H9 (cell line): ENCODE results near the gene MCRIP2. TPM values are rescaled to one million over a fixed set of nuclear protein-coding genes. Genes with fewer than 3 reads are reported as not detected.

ENCODE experiments used
- DNase-seq: peaks from one replicate; pipeline ENCODE4 v3.0.0-alpha.2; 2017
- H2AFZ ChIP-seq: one replicate; pipeline ENCODE4 v1.6.1; 2013; ENCODE audit warnings: mild to moderate bottlenecking, low read length, control low read depth, moderate library complexity
- H2AK5ac ChIP-seq: 2 replicates; pipeline ENCODE4 v1.6.1; 2013; ENCODE audit warnings: low read length, control low read depth, mixed read lengths; ENCODE audit not compliant: insufficient read length
- H2BK120ac ChIP-seq: one replicate; pipeline ENCODE4 v1.6.1; 2013; ENCODE audit warnings: low read depth, mild to moderate bottlenecking, low read length, control low read depth, inconsistent platforms; ENCODE audit not compliant: poor library complexity, severe bottlenecking
- H2BK12ac ChIP-seq: 2 replicates; pipeline ENCODE4 v1.6.1; 2013; ENCODE audit warnings: low read length, control low read depth, mixed read lengths, low read depth; ENCODE audit not compliant: insufficient read length
- H2BK15ac ChIP-seq: 2 replicates; pipeline ENCODE4 v1.6.1; 2013; ENCODE audit warnings: low read depth, low read length, control low read depth
- H2BK20ac ChIP-seq: one replicate; pipeline ENCODE4 v1.6.1; 2013; ENCODE audit warnings: low read depth, mild to moderate bottlenecking, low read length, control low read depth, inconsistent platforms; ENCODE audit not compliant: poor library complexity, severe bottlenecking
- H2BK5ac ChIP-seq: 2 replicates; pipeline ENCODE4 v1.6.1; 2013; ENCODE audit warnings: low read length, control low read depth, mixed read lengths; ENCODE audit not compliant: insufficient read length
- H3K14ac ChIP-seq: 2 replicates; pipeline ENCODE4 v1.6.1; 2013; ENCODE audit warnings: low read length, control low read depth; ENCODE audit not compliant: insufficient read depth
- H3K18ac ChIP-seq: 2 replicates; pipeline ENCODE4 v1.6.1; 2013; ENCODE audit warnings: low read depth, mild to moderate bottlenecking, mixed read lengths, low read length, control low read depth; ENCODE audit not compliant: insufficient read length
- H3K23ac ChIP-seq: 2 replicates; pipeline ENCODE4 v1.6.1; 2013; ENCODE audit warnings: low read length, control low read depth, mixed read lengths, low read depth; ENCODE audit not compliant: insufficient read length
- H3K23me2 ChIP-seq: 2 replicates; pipeline ENCODE4 v1.6.1; 2013; ENCODE audit warnings: low read depth, mild to moderate bottlenecking, mixed read lengths, low read length, control low read depth; ENCODE audit not compliant: insufficient read length, poor library complexity, severe bottlenecking
- H3K27ac ChIP-seq: 2 replicates; pipeline ENCODE4 v1.5.1; 2013; ENCODE audit warnings: low read length, control low read depth, mixed read lengths, low read depth; ENCODE audit not compliant: insufficient read length
- H3K27me3 ChIP-seq: 2 replicates; pipeline ENCODE4 v1.6.1; 2013; ENCODE audit warnings: low read length, control low read depth, inconsistent platforms; ENCODE audit not compliant: insufficient read depth
- H3K4ac ChIP-seq: 2 replicates; pipeline ENCODE4 v1.6.1; 2013; ENCODE audit warnings: low read depth, mild to moderate bottlenecking, control low read depth, inconsistent platforms, low read length, moderate library complexity
- H3K4me1 ChIP-seq: 2 replicates; pipeline ENCODE4 v1.6.1; 2013; ENCODE audit warnings: low read length, control low read depth, inconsistent platforms; ENCODE audit not compliant: insufficient read depth
- H3K4me2 ChIP-seq: 2 replicates; pipeline ENCODE4 v1.6.1; 2013; ENCODE audit warnings: low read length, control low read depth, mixed read lengths; ENCODE audit not compliant: insufficient read length, insufficient read depth
- H3K56ac ChIP-seq: 2 replicates; pipeline ENCODE4 v1.6.1; 2013; ENCODE audit warnings: low read depth, mild to moderate bottlenecking, mixed read lengths, low read length, control low read depth; ENCODE audit not compliant: insufficient read length
- H3K79me1 ChIP-seq: 2 replicates; pipeline ENCODE4 v1.6.1; 2013; ENCODE audit warnings: low read depth, mild to moderate bottlenecking, moderate library complexity, low read length, control low read depth, inconsistent platforms; ENCODE audit not compliant: insufficient read depth, poor library complexity, severe bottlenecking
- H3K79me2 ChIP-seq: 2 replicates; pipeline ENCODE4 v1.6.1; 2013; ENCODE audit warnings: low read length, control low read depth, inconsistent platforms; ENCODE audit not compliant: insufficient read depth
- H3K9ac ChIP-seq: 2 replicates; pipeline ENCODE4 v1.6.1; 2013; ENCODE audit warnings: low read length, control low read depth, mixed read lengths; ENCODE audit not compliant: insufficient read length; ENCODE audit errors: extremely low read depth
- H3K9me3 ChIP-seq: one replicate; pipeline ENCODE4 v1.6.1; 2013; ENCODE audit warnings: low read depth, low read length, inconsistent platforms; ENCODE audit not compliant: control insufficient read depth
- H3T11ph ChIP-seq: one replicate; pipeline ENCODE4 v1.6.1; 2013; ENCODE audit warnings: mild to moderate bottlenecking, low read length, control low read depth, inconsistent platforms
- H4K20me1 ChIP-seq: one replicate; pipeline ENCODE4 v1.6.1; 2013; ENCODE audit not compliant: control insufficient read depth, insufficient read length, insufficient read depth
- H4K5ac ChIP-seq: 2 replicates; pipeline ENCODE4 v1.6.1; 2013; ENCODE audit warnings: low read depth, mild to moderate bottlenecking, mixed read lengths, low read length, control low read depth; ENCODE audit not compliant: insufficient read length
- H4K8ac ChIP-seq: replicated peaks from 2 replicates; pipeline ENCODE4 v1.6.1; 2013; ENCODE audit warnings: low read length, control low read depth, mixed read lengths, low read depth; ENCODE audit not compliant: insufficient read length
- H4K91ac ChIP-seq: 2 replicates; pipeline ENCODE4 v1.6.1; 2013; ENCODE audit warnings: low read depth, mild to moderate bottlenecking, moderate library complexity, mixed read lengths, low read length, control low read depth; ENCODE audit not compliant: insufficient read length
- H3K27ac Mint-ChIP-seq, 3 experiments: 2 replicates in 2 of 3; 3 replicates in 1 of 3; pipeline ENCODE4 v1.8.0; 2020 to 2021; ENCODE audit warnings: mixed read lengths in 3 of 3, mild to moderate bottlenecking in 1 of 3, moderate library complexity in 1 of 3
- H3K27me3 Mint-ChIP-seq: 2 replicates; pipeline ENCODE4 v1.8.0; 2021; ENCODE audit warnings: low read depth, mild to moderate bottlenecking, moderate library complexity, mixed read lengths
- H3K36me3 Mint-ChIP-seq, 3 experiments: 2 replicates in 2 of 3; 3 replicates in 1 of 3; pipeline ENCODE4 v1.8.0; 2020 to 2021; ENCODE audit warnings: low read depth in 3 of 3, mixed read lengths in 3 of 3; ENCODE audit not compliant: insufficient read depth in 1 of 3
- H3K4me1 Mint-ChIP-seq, 2 experiments: 2 replicates each; pipeline ENCODE4 v1.8.0; 2020; ENCODE audit warnings: mixed read lengths in 2 of 2
- H3K4me3 Mint-ChIP-seq, 2 experiments: 2 replicates in 1 of 2; 3 replicates in 1 of 2; pipeline ENCODE4 v1.8.0; 2020 to 2021; ENCODE audit warnings: mild to moderate bottlenecking in 2 of 2, mixed read lengths in 2 of 2, moderate library complexity in 1 of 2
- H3K9me3 Mint-ChIP-seq, 2 experiments: 2 replicates in 1 of 2; 3 replicates in 1 of 2; pipeline ENCODE4 v1.8.0; 2020; ENCODE audit warnings: mild to moderate bottlenecking in 2 of 2, mixed read lengths in 2 of 2, moderate library complexity in 1 of 2
- CTCF ChIP-seq: fragments of 200-600 bp; sonication (generic); conservative IDR thresholded peaks from 3 replicates; pipeline ENCODE4 v1.8.0; 2021; ENCODE audit warnings: antibody characterized with exemption, mild to moderate bottlenecking
- whole genome bisulfite sequencing: extraction: QIAGEN DNeasy Blood & Tissue Kit; methylation state at CpG from one replicate; pipeline ENCODE4 v1.1.7; 2013; ENCODE audit warnings: missing lambda C conversion rate, low lambda C conversion rate, mixed read lengths; ENCODE audit not compliant: insufficient read length; ENCODE audit errors: extremely low coverage; 5-methylcytosine and 5-hydroxymethylcytosine counted together
- total RNA-seq: library from RNA; stranded (reverse); gene quantifications from 2 replicates; pipeline ENCODE4 v1.2.1, GENCODE V29; 2021

Gene MCRIP2
- total RNA-seq, 1 experiment from 2014 or later = 52.5 TPM

- Histone ChIP-seq H3K18ac (no peak overlapping the region), H2AK5ac (no peak overlapping the region), H4K20me1 (no peaks in the 10 kb centered on the region), H3K79me1 (no peaks in the 10 kb centered on the region), H3K56ac (no peak overlapping the region), H3K9ac (no peak overlapping the region), H2BK20ac (no peak overlapping the region), H3K79me2 (no peaks in the 10 kb centered on the region), H3K4me2 (no peak overlapping the region), H2AFZ (no peak overlapping the region), H4K8ac (no peak overlapping the region), H2BK120ac (no peak overlapping the region), H3K23me2 (peaks cover 7% of the 10 kb centered on the region), H2BK15ac (no peak overlapping the region), H3K4ac (no peak overlapping the region), H2BK5ac (no peak overlapping the region), H3K27ac (no peak overlapping the region), H2BK12ac (no peak overlapping the region), H3K27me3 (no peaks in the 10 kb centered on the region), H3K23ac (no peak overlapping the region), H3T11ph (no peak overlapping the region), H3K4me1 (no peaks in the 10 kb centered on the region; the same call in 1 of the 2 replicates), H3K14ac (no peak overlapping the region; the same call in 1 of the 2 replicates), H3K9me3 (no peaks in the 10 kb centered on the region), H4K5ac (no peak overlapping the region), H4K91ac (no peak overlapping the region)
- no peaks in the 10 kb centered on the region for H3K27me3 Mint-ChIP-seq
- H3K9me3 Mint-ChIP-seq = no peaks in the 10 kb centered on the region
- no peak for TF ChIP-seq CTCF
- peak overlapping the region in 2 of 3 experiments; percentile 49 to 65; a peak in 2 of 7 replicates for H3K27ac Mint-ChIP-seq
- no peak overlapping the region for H3K4me3 Mint-ChIP-seq
- H3K4me1 Mint-ChIP-seq = peaks cover 21 to 50% of the 10 kb centered on the region in 2 experiments
- H3K36me3 Mint-ChIP-seq = peaks cover 0 to 10% (median 0%) of the 10 kb centered on the region in 3 experiments; a peak in 3 of 7 replicates
- DNase-seq = no peak
- no CpG with 5 or more reads among the region's 35 CpGs for WGBS
These were observed 15.5 kb upstream of the MCRIP2 start for GRCh38 chr16:625977-626765.
